GM21381 (cell line): ENCODE data around the gene MPHOSPH6.
"Not testable (repeated sequence)": the region's sequence is repeated elsewhere in the genome, so short reads cannot be mapped to it uniquely, and the experiment has no call there.

Experiments
- ATAC-seq: cut with Tn5 transposase; IDR thresholded peaks from one replicate; pipeline ENCODE4 v1.9.1; 2021; ENCODE audit warnings: mild to moderate bottlenecking, moderate library complexity; ENCODE audit not compliant: unreplicated experiment

The MPHOSPH6 gene

DNA sequence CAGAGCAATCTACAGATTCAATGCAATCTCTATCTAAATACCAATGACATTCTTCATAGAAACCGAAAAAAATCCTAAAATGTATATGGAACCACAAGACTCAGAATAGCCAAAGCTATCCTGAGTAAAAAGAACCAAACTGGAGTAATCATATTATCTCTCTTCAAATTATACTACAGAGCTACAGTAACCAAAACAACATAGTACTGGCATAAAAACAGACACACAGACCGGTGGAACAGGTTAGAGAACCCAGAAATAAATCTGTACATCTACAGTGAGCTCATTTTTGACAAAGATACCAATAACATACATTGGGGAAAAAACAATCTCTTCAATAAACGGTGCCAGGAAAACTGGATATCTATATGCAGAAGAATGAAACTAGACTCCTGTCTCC, 45.4 kb downstream of the MPHOSPH6 start:
- no peak for ATAC-seq

DNA sequence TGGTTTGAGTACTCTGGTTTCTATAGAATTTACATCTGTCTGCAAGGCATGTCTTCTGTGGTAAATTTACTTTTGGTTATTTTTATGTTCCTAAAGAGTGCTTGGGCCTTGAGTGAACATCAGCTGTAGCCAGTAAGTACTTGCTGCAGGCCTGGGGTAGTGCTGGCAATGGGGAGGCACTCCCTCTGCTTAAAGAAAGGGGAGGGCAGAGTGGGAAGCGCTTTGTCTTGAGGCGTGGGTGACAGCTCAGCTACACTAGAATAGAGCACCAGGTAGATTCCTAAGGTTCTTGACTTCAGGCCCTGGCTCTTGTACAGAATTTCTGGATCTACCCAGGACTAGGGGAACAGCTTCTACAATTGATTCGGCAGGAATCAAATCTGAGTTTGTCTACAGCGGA, 50.6 kb downstream of the MPHOSPH6 start:
- no peak for ATAC-seq

DNA sequence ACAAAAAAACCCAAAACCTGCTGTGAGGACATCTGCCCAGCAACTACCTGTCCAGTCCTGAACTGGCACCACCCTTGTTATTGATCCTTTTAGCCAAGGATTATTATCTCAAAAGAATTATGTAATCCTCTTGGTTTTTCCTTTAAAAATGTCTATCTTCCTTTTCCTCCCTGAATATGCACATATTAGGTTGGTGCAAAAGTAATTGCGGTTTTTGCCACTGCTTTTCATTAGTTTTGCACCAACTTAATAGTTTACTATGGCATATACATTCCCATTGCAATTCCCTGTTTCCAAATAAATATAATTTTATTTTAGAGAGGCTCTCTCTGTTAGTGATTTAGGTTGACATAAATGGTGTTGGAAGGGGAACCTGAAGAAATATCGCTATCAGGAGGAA, 51.3 kb downstream of the MPHOSPH6 start:
- ATAC-seq: no peak

DNA sequence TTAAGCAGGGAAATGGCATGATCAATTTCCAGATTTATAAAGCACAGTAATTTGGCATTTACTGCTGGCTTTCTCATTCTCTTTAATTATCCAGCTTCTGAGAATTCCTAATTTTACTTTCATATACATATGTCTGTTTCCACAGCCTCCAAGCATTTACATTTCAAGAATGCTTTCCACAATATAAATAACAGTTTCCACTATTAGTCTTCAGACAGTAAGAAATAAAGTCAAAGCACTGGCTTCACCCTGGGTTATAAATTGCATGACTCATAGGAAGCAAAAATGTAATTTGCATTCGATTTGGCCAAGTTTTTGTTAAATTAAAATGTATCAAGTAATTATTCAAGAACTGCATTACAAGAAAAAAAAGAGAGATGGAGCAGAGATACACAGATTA, 53.5 kb downstream of the MPHOSPH6 start:
- no peak for ATAC-seq

DNA sequence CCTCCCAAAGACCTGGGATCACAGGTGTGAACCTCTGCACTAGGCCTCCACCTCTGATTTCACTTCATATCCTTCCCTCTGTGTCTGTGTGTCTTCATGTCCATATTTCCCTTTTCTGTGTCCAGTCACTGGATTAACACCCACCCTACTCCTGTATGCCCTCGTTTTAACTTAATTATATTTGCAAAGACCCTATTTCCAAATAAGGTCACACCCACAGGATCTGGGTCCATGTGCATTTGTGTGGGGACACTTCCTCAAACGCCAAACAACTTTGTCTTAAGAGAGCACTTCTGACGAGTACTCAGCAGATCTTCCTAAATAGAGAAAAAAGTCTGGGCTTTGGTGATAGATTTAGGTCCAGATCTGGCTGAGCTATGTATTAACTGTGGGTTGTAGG, 56.3 kb downstream of the MPHOSPH6 start:
- no peak for ATAC-seq

DNA sequence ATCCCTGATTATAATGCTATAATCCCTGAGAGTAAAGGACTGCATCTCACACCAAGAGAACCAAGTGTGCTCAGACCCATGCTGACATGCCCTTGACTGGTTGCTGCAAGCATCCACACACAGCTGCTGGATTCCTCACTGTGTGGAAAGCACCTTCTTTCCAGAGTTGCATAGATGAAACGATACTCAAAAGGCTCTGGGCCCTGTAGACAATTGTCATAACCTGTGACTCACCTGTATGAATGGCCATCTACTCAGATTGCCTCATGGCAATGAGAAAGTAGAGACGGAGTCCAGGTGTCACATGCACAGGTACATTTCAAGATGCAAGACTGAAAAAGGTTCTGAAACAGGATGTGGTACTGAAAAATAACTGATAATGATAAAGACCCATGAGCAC, 58.1 kb downstream of the MPHOSPH6 start:
- no peak for ATAC-seq

DNA sequence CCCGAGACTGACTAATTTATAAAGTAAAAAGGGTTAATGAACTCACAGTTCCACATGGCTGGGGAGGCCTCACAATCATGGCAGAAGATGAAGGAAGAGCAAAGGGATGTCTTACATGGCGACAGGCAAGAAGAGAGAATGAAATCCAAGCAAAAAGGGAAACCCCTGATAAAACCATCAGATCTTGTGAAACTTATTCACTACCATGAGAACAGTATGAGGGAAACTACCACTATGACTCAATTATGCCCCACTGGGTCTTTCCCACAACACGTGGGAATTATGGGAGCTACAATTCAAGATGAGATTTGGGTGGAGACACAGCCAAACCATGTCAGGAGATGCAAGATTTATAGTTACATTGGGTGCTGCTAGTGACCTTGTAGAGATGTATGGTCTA, 60.8 kb downstream of the MPHOSPH6 start:
- not testable (repeated sequence) for ATAC-seq

DNA sequence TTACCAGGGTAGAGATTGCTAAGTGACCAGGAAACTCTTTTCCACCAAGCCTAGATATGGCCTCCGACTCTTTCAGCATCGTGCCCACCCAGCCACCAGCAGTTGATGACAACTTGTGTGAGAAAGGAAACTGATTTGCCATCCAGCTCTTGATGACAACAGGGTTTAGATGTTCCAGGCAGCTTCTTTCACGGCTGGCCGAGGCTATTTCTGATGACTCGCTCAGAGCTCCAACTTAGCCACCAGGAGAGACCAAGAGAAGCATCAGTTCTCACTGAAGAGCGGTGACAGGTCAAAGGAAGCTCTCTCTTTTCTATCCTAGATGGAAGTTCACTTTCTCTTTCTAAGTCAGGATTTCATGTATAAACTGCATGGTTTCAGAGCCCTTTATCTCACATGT, 61.2 kb downstream of the MPHOSPH6 start:
- ATAC-seq: no peak

DNA sequence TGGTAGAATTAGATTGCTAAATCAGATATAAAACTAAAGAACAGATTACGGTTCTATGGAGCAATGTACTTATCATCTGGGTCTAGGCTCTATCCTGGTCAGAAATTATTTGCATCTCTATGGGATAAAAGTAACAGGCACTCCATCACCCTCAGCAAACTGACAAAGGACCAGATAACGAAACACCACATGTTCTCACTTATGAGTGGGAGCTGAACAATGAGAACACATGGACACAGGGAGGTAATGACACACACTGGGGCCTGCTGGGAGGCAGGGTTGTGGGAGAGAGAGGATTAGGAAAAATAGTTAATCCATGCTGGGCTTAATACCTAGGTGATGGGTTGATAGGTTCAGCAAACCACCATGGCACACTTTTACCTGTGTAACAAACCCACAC, 61.9 kb downstream of the MPHOSPH6 start:
- no peak for ATAC-seq

DNA sequence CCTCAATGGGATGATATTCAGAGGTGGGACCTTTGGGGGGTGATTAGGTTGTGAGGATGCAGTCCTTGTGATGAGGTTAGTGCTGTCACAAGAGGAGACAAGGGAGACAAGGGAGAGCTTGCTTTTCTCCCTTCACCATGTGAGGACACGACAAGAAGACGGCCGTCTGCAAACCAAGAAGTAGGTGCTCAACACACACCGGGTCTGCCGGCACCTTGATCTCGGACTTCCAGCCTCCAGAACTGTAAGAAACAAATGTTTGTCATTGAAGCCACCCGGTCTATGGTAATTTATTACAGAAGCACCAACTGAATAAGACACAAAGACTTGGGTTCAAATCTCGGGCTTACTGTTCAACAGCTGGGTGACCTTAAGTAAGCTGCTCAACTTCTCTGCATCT, 64.9 kb downstream of the MPHOSPH6 start:
- no peak for ATAC-seq
